HCT116 (cell line): ENCODE measurements around the gene PLOD2. TPM values are rescaled to one million over a fixed set of nuclear protein-coding genes. Genes with fewer than 3 reads are reported as not detected.

Source experiments
- ATAC-seq: fragments of 200-7000 bp; cut with Tn5 transposase; 2 replicates; pipeline ENCODE4 v1.9.1; 2020; ENCODE audit warnings: mild to moderate bottlenecking, moderate library complexity
- BruUV-seq: library from RNA; stranded (reverse); fragments of 400-500 nt; replicated peaks from 2 replicates; lab custom pipeline; 2021; lab: Mats Ljungman, UMichigan
- CTCF ChIA-PET: fragments of 300-600 bp; sonication (Branson Sonifier 250); formaldehyde crosslinking; loops from one replicate; lab custom pipeline; 2021; ENCODE audit warnings: antibody characterized with exemption; lab: Charles Lee
- POLR2A ChIA-PET: fragments of 300-600, 350-600 bp; sonication (Branson Sonifier 250); formaldehyde crosslinking; loops from one replicate; lab custom pipeline; 2021; ENCODE audit warnings: antibody characterized with exemption; lab: Charles Lee
- RAD21 ChIA-PET, 2 experiments: fragments of 300-600 bp; sonication (Branson Sonifier 250); formaldehyde crosslinking; loops; one replicate each; lab custom pipeline; 2023; ENCODE audit warnings: low total read pairs in 2 of 2; ENCODE audit not compliant: uncharacterized antibody in 2 of 2, unreplicated experiment in 2 of 2, low non-redundant PET in 1 of 2; lab: Charles Lee
- DNase-seq: peaks from one replicate; pipeline ENCODE4 v3.0.0-alpha.2; 2010; ENCODE audit warnings: low read depth, low spot score
- H2AFZ ChIP-seq: fragments of 200-600 bp; shearing (Covaris generic), sonication (generic); 2 replicates; pipeline ENCODE4 v1.6.1; 2017; ENCODE audit warnings: low read depth, mixed run types, mixed read lengths, antibody characterized with exemption, low read length; ENCODE audit not compliant: poor library complexity, severe bottlenecking
- H3K27ac ChIP-seq: 2 replicates; pipeline ENCODE4 v1.5.1; 2012; ENCODE audit warnings: low read depth, low read length
- H3K27me3 ChIP-seq: fragments of 200-600 bp; sonication (generic); 2 replicates; pipeline ENCODE4 v1.6.1; 2016; ENCODE audit warnings: mixed run types, low read length, mixed read lengths; ENCODE audit not compliant: insufficient read depth
- H3K36me3 ChIP-seq, 2 experiments: fragments of 200-500 bp in 1 of 2; fragments of 200-600 bp in 1 of 2; sonication (Bioruptor generic) in 1 of 2; sonication (generic) in 1 of 2; 2 replicates each; pipeline versions ENCODE4 v1.5.1 to v1.6.1; 2014 to 2016; ENCODE audit warnings: low read length in 2 of 2, inconsistent platforms in 1 of 2, mixed read lengths in 1 of 2, mixed run types in 1 of 2; ENCODE audit not compliant: insufficient read depth in 2 of 2, control insufficient read depth in 1 of 2
- H3K4me1 ChIP-seq, 2 experiments: fragments of 200-600 bp in 1 of 2; sonication (generic) in 1 of 2; 2 replicates each; pipeline versions ENCODE4 v1.5.1 to v1.6.1; 2012 to 2017; ENCODE audit warnings: low read length in 2 of 2, inconsistent platforms in 1 of 2, mild to moderate bottlenecking in 1 of 2, mixed read lengths in 1 of 2, mixed run types in 1 of 2, moderate library complexity in 1 of 2; ENCODE audit not compliant: insufficient read depth in 2 of 2, control insufficient read depth in 1 of 2
- H3K4me2 ChIP-seq: fragments of 200-600 bp; sonication (generic); 2 replicates; pipeline ENCODE4 v1.6.1; 2017; ENCODE audit warnings: mixed run types, low read length, mixed read lengths
- H3K4me3 ChIP-seq, 2 experiments: fragments of 200-600 bp in 1 of 2; sonication (generic) in 1 of 2; replicated peaks in 1 of 2; 2 replicates each; pipeline ENCODE4 v1.5.1; 2011 to 2016; ENCODE audit warnings: low read length in 2 of 2, control low read depth in 1 of 2, low read depth in 1 of 2, mild to moderate bottlenecking in 1 of 2, mixed read lengths in 1 of 2, mixed run types in 1 of 2
- H3K79me2 ChIP-seq: fragments of 200-600 bp; sonication (generic); 2 replicates; pipeline ENCODE4 v1.6.1; 2017; ENCODE audit warnings: mild to moderate bottlenecking, mixed run types, low read length, moderate library complexity, mixed read lengths; ENCODE audit not compliant: insufficient read depth
- H3K9ac ChIP-seq: fragments of 200-600 bp; sonication (generic); 2 replicates; pipeline ENCODE4 v1.6.1; 2016; ENCODE audit warnings: low read length, mixed read lengths
- H3K9me2 ChIP-seq: fragments of 200-600 bp; sonication (generic), shearing (Covaris generic); 2 replicates; pipeline ENCODE4 v1.6.1; 2017; ENCODE audit warnings: mixed run types, mild to moderate bottlenecking, moderate library complexity; ENCODE audit not compliant: insufficient read depth
- H3K9me3 ChIP-seq, 2 experiments: fragments of 200-500 bp in 1 of 2; fragments of 200-600 bp in 1 of 2; sonication (Bioruptor generic) in 1 of 2; sonication (generic) in 1 of 2; 2 replicates each; pipeline ENCODE4 v1.6.1; 2014 to 2017; ENCODE audit warnings: low read length in 2 of 2, mixed read lengths in 2 of 2, inconsistent platforms in 1 of 2, low read depth in 1 of 2, mild to moderate bottlenecking in 1 of 2, mixed run types in 1 of 2, moderate library complexity in 1 of 2; ENCODE audit not compliant: control insufficient read depth in 1 of 2, insufficient read depth in 1 of 2
- H4K20me1 ChIP-seq: fragments of 200-600 bp; sonication (generic), shearing (Covaris generic); 2 replicates; pipeline ENCODE4 v1.6.1; 2017; ENCODE audit warnings: mixed run types, mild to moderate bottlenecking, moderate library complexity; ENCODE audit not compliant: insufficient read depth
- CBX3 ChIP-seq: IDR thresholded peaks from 2 replicates; pipeline ENCODE4 v1.6.1; 2012; ENCODE audit warnings: low read depth
- CEBPB ChIP-seq: IDR thresholded peaks from 2 replicates; pipeline ENCODE4 v1.6.1; 2012; ENCODE audit warnings: low read depth
- EGR1 ChIP-seq: IDR thresholded peaks from 2 replicates; pipeline ENCODE4 v1.6.1; 2012; ENCODE audit warnings: low read depth
- EZH2 ChIP-seq: fragments of 200-600 bp; sonication (generic); IDR thresholded peaks from 2 replicates; pipeline ENCODE4 v1.6.1; 2017; ENCODE audit warnings: antibody characterized with exemption, mixed run types
- FOSL1 ChIP-seq: IDR thresholded peaks from 2 replicates; pipeline ENCODE4 v1.6.1; 2012; ENCODE audit warnings: low read depth
- JUND ChIP-seq: IDR thresholded peaks from 2 replicates; pipeline ENCODE4 v1.6.1; 2012
- POLR2A ChIP-seq: IDR thresholded peaks from 2 replicates; pipeline ENCODE4 v1.7.0; 2011; ENCODE audit warnings: borderline replicate concordance; ENCODE audit not compliant: insufficient read depth, insufficient read length; ENCODE audit errors: extremely low read depth
- POLR2AphosphoS5 ChIP-seq: IDR thresholded peaks from 2 replicates; pipeline ENCODE4 v1.6.1; 2011; ENCODE audit warnings: mild to moderate bottlenecking, low read depth, low read length, moderate library complexity
- RAD21 ChIP-seq: IDR thresholded peaks from 2 replicates; pipeline ENCODE4 v1.6.1; 2012; ENCODE audit warnings: low read depth, mild to moderate bottlenecking
- SIN3A ChIP-seq: IDR thresholded peaks from 2 replicates; pipeline ENCODE4 v1.6.1; 2012; ENCODE audit warnings: low read depth
- SP1 ChIP-seq: IDR thresholded peaks from 2 replicates; pipeline ENCODE4 v1.6.1; 2012; ENCODE audit warnings: low read depth
- SRF ChIP-seq: IDR thresholded peaks from 2 replicates; pipeline ENCODE4 v1.6.1; 2012; ENCODE audit warnings: low read depth
- TCF7L2 ChIP-seq: IDR thresholded peaks from 2 replicates; pipeline ENCODE4 v1.7.0; 2011; ENCODE audit warnings: borderline replicate concordance, inconsistent platforms; ENCODE audit not compliant: insufficient read depth, insufficient read length; ENCODE audit errors: extremely low read depth
- YY1 ChIP-seq: IDR thresholded peaks from 2 replicates; pipeline ENCODE4 v1.6.1; 2011; ENCODE audit warnings: low read length, low read depth, moderate library complexity, mild to moderate bottlenecking; ENCODE audit not compliant: insufficient replicate concordance; ENCODE audit errors: extremely low read depth
- ZBTB33 ChIP-seq: IDR thresholded peaks from 2 replicates; pipeline ENCODE4 v1.6.1; 2011; ENCODE audit warnings: mild to moderate bottlenecking, low read length, moderate library complexity; ENCODE audit not compliant: insufficient replicate concordance; ENCODE audit errors: extremely low read depth
- ZFX ChIP-seq: fragments of 450-650 bp; IDR thresholded peaks from 2 replicates; pipeline ENCODE4 v1.6.1; 2017
- ZNF274 ChIP-seq: fragments of 200-500 bp; sonication (Bioruptor generic); IDR thresholded peaks from 2 replicates; pipeline ENCODE4 v1.6.1; 2014; ENCODE audit warnings: mild to moderate bottlenecking, low read depth, low read length, inconsistent platforms
- intact Hi-C: fragments of 100-400 bp; cut with micrococcal nuclease; formaldehyde crosslinking; loops from 2 replicates; pipeline ENCODE4 v1.10.0; 2022
- total RNA-seq: library from RNA; stranded (reverse); gene quantifications from one replicate; pipeline ENCODE4 v1.2.1, GENCODE V29; 2021; ENCODE audit not compliant: unreplicated experiment
- TF ChIP-seq, protein P1 (sequence below): IDR thresholded peaks from 2 replicates; pipeline ENCODE4 v1.6.1; 2012
- TF ChIP-seq, protein P2 (sequence below): IDR thresholded peaks from 2 replicates; pipeline ENCODE4 v1.6.1; 2012

The PLOD2 gene
- total RNA-seq, 1 experiment from 2014 or later: 25.8 TPM

DNA sequence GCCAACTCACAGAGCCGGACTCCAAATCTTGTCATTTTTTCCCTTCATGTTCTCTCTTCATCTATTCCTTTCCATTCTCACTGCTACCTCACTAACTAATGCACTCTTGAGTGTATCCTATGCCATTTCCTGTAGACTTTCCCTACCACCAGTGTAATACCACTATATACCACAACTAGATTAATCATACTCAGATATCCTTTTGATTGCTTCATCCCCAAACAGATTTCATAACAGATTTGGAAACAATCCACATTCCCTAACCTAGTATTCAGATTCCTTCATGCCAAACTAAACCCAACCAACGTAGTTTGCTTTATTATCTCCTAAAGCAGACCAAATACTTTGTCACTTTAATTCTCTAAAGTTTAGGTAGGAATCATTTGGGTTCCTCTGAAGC, 2.6 kb upstream of the PLOD2 start:
- H3K36me3 ChIP-seq: no peaks in the 10 kb centered on the region
- POLR2A ChIA-PET: interaction anchor here (0.7 kb wide), 1 partner anchor 672 kb away, joined by 3 read pairs; no protein-coding TSS in a partner anchor
- RAD21 ChIA-PET: no interaction called here
- H2AFZ ChIP-seq: no peak overlapping the region
- no peak for TF ChIP-seq EGR1
- peak; percentile 72 for TF ChIP-seq CEBPB
- no peaks in the 10 kb centered on the region for H3K79me2 ChIP-seq
- no peak overlapping the region for H3K4me2 ChIP-seq
- H3K27me3 ChIP-seq: no peaks in the 10 kb centered on the region
- no peaks in the 10 kb centered on the region for H4K20me1 ChIP-seq
- DNase-seq (no peak), ATAC-seq (no peak)
- H3K9me2 ChIP-seq: no peaks in the 10 kb centered on the region
- BruUV-seq: no TSS peak
- peaks cover 9 to 20% of the 10 kb centered on the region in 2 experiments; a peak in 3 of 4 replicates for H3K4me1 ChIP-seq
- CTCF ChIA-PET: no interaction called here
- H3K27ac ChIP-seq: no peak overlapping the region
- H3K9ac ChIP-seq: no peak overlapping the region
- intact Hi-C loops: no loop called here
- H3K9me3 ChIP-seq: no peaks in the 10 kb centered on the region
- H3K4me3 ChIP-seq: no peak overlapping the region

DNA sequence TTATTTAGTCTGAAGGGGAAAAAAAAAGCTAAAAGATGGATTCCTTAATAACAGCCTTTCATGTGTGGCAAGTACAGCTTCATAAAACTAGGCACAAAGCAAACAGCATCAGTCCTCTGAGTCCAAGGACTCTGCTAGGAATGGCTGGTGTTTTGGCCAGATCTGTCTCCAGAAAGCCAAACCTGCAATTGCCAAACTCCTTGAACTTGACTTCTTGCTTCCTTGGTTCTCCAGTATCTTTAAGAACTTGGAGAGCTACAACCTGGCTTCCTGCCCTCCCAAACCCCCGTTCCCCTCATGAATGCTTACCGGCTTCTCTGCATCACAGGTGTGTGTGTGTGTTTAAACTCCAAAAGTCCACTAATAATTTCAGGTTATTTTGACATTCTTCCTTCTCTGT, 1.6 kb upstream of the PLOD2 start:
- Histone ChIP-seq H3K9ac (no peak overlapping the region), H3K4me2 (no peak overlapping the region), H3K4me3 (no peak overlapping the region), H3K9me3 (no peaks in the 10 kb centered on the region), H3K36me3 (no peaks in the 10 kb centered on the region), H4K20me1 (no peaks in the 10 kb centered on the region), H3K79me2 (no peaks in the 10 kb centered on the region), H3K27ac (no peak overlapping the region), H3K27me3 (no peaks in the 10 kb centered on the region), H3K9me2 (no peaks in the 10 kb centered on the region), H3K4me1 (peaks cover 9 to 20% of the 10 kb centered on the region in 2 experiments; a peak in 3 of 4 replicates), H2AFZ (no peak overlapping the region)
- BruUV-seq: no TSS peak
- DNase-seq (no peak), ATAC-seq (no peak)
- TF ChIP-seq YY1 (no peak), SRF (no peak), TCF7L2 (no peak), RAD21 (no peak), SP1 (no peak), ZFX (no peak), CEBPB (no peak), CBX3 (no peak), JUND (no peak), POLR2A (no peak), POLR2AphosphoS5 (no peak), EZH2 (no peak), ZBTB33 (no peak), SIN3A (no peak), FOSL1 (no peak), ZNF274 (no peak)
- TF ChIP-seq, protein P1, sequence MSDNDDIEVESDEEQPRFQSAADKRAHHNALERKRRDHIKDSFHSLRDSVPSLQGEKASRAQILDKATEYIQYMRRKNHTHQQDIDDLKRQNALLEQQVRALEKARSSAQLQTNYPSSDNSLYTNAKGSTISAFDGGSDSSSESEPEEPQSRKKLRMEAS: no peak
- TF ChIP-seq, protein P2, sequence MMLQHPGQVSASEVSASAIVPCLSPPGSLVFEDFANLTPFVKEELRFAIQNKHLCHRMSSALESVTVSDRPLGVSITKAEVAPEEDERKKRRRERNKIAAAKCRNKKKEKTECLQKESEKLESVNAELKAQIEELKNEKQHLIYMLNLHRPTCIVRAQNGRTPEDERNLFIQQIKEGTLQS: no peak
- ChIA-PET CTCF (no interaction called here), RAD21 (no interaction called here), POLR2A (no interaction called here)
- intact Hi-C loops: no loop called here
